ENCODE results near the gene TUBA1B. TPM values are rescaled to one million over a fixed set of nuclear protein-coding genes. Genes with fewer than 3 reads are reported as not detected.

The TUBA1B gene
- total and polyA plus RNA-seq, 3 donors from 2014 or later, result 642 to 1,178 (median 894) TPM

- H3K4me1 ChIP-seq, result peaks cover 50% of the 10 kb centered on the region
- no peak for DNase-seq
- H3K27me3 ChIP-seq, result no peaks in the 10 kb centered on the region
- TF ChIP-seq CTCF (IDR thresholded peaks at IDR 0.05), result no peak
- no peak for TF ChIP-seq POLR2A (IDR thresholded peaks at IDR 0.05)
- intact Hi-C loops (cut with DNase I; ENCODE audit: low total_unique reads), result no loop called here
- H3K36me3 ChIP-seq (ENCODE audit: low read depth, missing control alignments), result no peaks in the 10 kb centered on the region
- H3K27ac ChIP-seq, result peak overlapping the region in 1 of 2 donors; percentile 4
- WGBS, 2 donors, result 0 to 7% methylated on average over 10 to 13 of the region's 14 CpGs
- peak overlapping the region; percentile 29 to 52 for H3K4me3 ChIP-seq
- H3K9me3 ChIP-seq, result no peaks in the 10 kb centered on the region
Measured at GRCh38 chr12:49091836-49092085, 39.4 kb downstream of the TUBA1B start.

- Histone ChIP-seq H3K27me3 (no peaks in the 10 kb centered on the region), H3K36me3 (ENCODE audit: low read depth, missing control alignments) (no peaks in the 10 kb centered on the region), H3K4me1 (peaks cover 50% of the 10 kb centered on the region), H3K27ac (peak overlapping the region in 1 of 2 donors; percentile 4), H3K4me3 (peak overlapping the region; percentile 29 to 52), H3K9me3 (no peaks in the 10 kb centered on the region)
- intact Hi-C loops (cut with DNase I; ENCODE audit: low total_unique reads), result no loop called here
- DNase-seq, result no peak
- WGBS, 2 donors, result 37 to 42% methylated on average over 41 of the region's 41 CpGs
- TF ChIP-seq CTCF (IDR thresholded peaks at IDR 0.05) (no peak), POLR2A (IDR thresholded peaks at IDR 0.05) (no peak)
Measured at GRCh38 chr12:49091056-49091835, 39.9 kb downstream of the TUBA1B start.

- no peak for TF ChIP-seq POLR2A (IDR thresholded peaks at IDR 0.05)
- peak in 1 of 3 experiments; percentile 11 for TF ChIP-seq CTCF (IDR thresholded peaks at IDR 0.05)
- 8% methylated on average over 17 to 58 of the region's 88 CpGs for WGBS, 2 donors
- peaks cover 58% of the 10 kb centered on the region for H3K4me1 ChIP-seq
- peak overlapping the region; percentile 21 to 35 for H3K4me3 ChIP-seq
- intact Hi-C loops (cut with DNase I; ENCODE audit: low total_unique reads), result no loop called here
- H3K27me3 ChIP-seq, result no peaks in the 10 kb centered on the region
- no peak overlapping the region for H3K27ac ChIP-seq
- peak; percentile 64 for DNase-seq
- H3K9me3 ChIP-seq, result no peaks in the 10 kb centered on the region
- no peaks in the 10 kb centered on the region for H3K36me3 ChIP-seq (ENCODE audit: low read depth, missing control alignments)
Measured at GRCh38 chr12:49089821-49090773, 41.1 kb downstream of the TUBA1B start.

GRCh38 chr12:49088932-49089330 is 42.3 kb downstream of the TUBA1B start:
- TF ChIP-seq CTCF (IDR thresholded peaks at IDR 0.05), result no peak
- TF ChIP-seq POLR2A (IDR thresholded peaks at IDR 0.05), result no peak
- Histone ChIP-seq H3K9me3 (no peaks in the 10 kb centered on the region), H3K27me3 (no peaks in the 10 kb centered on the region), H3K27ac (no peak overlapping the region), H3K4me1 (peaks cover 53% of the 10 kb centered on the region), H3K36me3 (ENCODE audit: low read depth, missing control alignments) (no peaks in the 10 kb centered on the region), H3K4me3 (no peak overlapping the region)
- intact Hi-C loops (cut with DNase I; ENCODE audit: low total_unique reads), result no loop called here
- no peak for DNase-seq
- 48 to 61% methylated on average over 6 of the region's 6 CpGs for WGBS, 2 donors

Measured in testis (tissue), 3 donors.